HG02610 (cell line): ENCODE results near the gene EPHA5.

Experiments used
- ATAC-seq: cut with Tn5 transposase; IDR thresholded peaks from one replicate; pipeline ENCODE4 v1.9.1; 2021; ENCODE audit warnings: mild to moderate bottlenecking, moderate library complexity; ENCODE audit not compliant: unreplicated experiment

The EPHA5 gene

GRCh38 chr4:65508168-65508567, 162.1 kb downstream of the EPHA5 start:
- ATAC-seq: no peak

- no peak for ATAC-seq
Measured at GRCh38 chr4:65502131-65502701, 168.1 kb downstream of the EPHA5 start.

- no peak for ATAC-seq
Measured at GRCh38 chr4:65498606-65499005, 171.7 kb downstream of the EPHA5 start.

- no peak for ATAC-seq
Measured at GRCh38 chr4:65495439-65495838, 174.8 kb downstream of the EPHA5 start.

GRCh38 chr4:65482410-65482809, 187.9 kb downstream of the EPHA5 start:
- ATAC-seq: no peak

GRCh38 chr4:65472531-65472930, 197.8 kb downstream of the EPHA5 start:
- ATAC-seq: no peak

- ATAC-seq: no peak
Measured at GRCh38 chr4:65467068-65467680, 203.1 kb downstream of the EPHA5 start.

- ATAC-seq: no peak
Measured at GRCh38 chr4:65461781-65462180, 208.5 kb downstream of the EPHA5 start.

GRCh38 chr4:65457011-65457410, 213.3 kb downstream of the EPHA5 start:
- no peak for ATAC-seq

GRCh38 chr4:65456579-65456978, 213.7 kb downstream of the EPHA5 start:
- no peak for ATAC-seq

- no peak for ATAC-seq
Measured at GRCh38 chr4:65453398-65453797, 216.9 kb downstream of the EPHA5 start.

GRCh38 chr4:65450899-65451298, 219.4 kb downstream of the EPHA5 start:
- ATAC-seq: no peak

GRCh38 chr4:65437102-65437501, 233.2 kb downstream of the EPHA5 start:
- ATAC-seq: no peak

GRCh38 chr4:65422109-65422508, 248.2 kb downstream of the EPHA5 start:
- no peak for ATAC-seq

GRCh38 chr4:65420036-65420435, 250.3 kb downstream of the EPHA5 start:
- ATAC-seq: no peak

GRCh38 chr4:65416891-65417290, 253.4 kb downstream of the EPHA5 start:
- ATAC-seq: no peak

GRCh38 chr4:65407483-65407882, 262.8 kb downstream of the EPHA5 start:
- ATAC-seq: no peak

GRCh38 chr4:65401083-65401482, 269.2 kb downstream of the EPHA5 start:
- ATAC-seq: no peak

GRCh38 chr4:65399084-65399483, 271.2 kb downstream of the EPHA5 start:
- no peak for ATAC-seq

GRCh38 chr4:65393078-65393477, 277.2 kb downstream of the EPHA5 start:
- ATAC-seq: no peak

- no peak for ATAC-seq
Measured at GRCh38 chr4:65392488-65392887, 277.8 kb downstream of the EPHA5 start.

- ATAC-seq: no peak
Measured at GRCh38 chr4:65391814-65392213, 278.5 kb downstream of the EPHA5 start.

GRCh38 chr4:65391382-65391781, 278.9 kb downstream of the EPHA5 start:
- ATAC-seq: no peak
